GM12874 (cell line): ENCODE measurements around the gene RCC2.

Source experiments
- TF ChIP-seq, protein P1 (sequence below): IDR thresholded peaks from 2 replicates; pipeline ENCODE4 v1.5.1; 2011; ENCODE audit warnings: low read depth, mild to moderate bottlenecking, control low read depth, low read length, moderate library complexity; ENCODE audit not compliant: insufficient read depth

Gene RCC2

GRCh38 chr1:17404034-17404684, 35.3 kb downstream of the RCC2 start:
- TF ChIP-seq, protein P1, sequence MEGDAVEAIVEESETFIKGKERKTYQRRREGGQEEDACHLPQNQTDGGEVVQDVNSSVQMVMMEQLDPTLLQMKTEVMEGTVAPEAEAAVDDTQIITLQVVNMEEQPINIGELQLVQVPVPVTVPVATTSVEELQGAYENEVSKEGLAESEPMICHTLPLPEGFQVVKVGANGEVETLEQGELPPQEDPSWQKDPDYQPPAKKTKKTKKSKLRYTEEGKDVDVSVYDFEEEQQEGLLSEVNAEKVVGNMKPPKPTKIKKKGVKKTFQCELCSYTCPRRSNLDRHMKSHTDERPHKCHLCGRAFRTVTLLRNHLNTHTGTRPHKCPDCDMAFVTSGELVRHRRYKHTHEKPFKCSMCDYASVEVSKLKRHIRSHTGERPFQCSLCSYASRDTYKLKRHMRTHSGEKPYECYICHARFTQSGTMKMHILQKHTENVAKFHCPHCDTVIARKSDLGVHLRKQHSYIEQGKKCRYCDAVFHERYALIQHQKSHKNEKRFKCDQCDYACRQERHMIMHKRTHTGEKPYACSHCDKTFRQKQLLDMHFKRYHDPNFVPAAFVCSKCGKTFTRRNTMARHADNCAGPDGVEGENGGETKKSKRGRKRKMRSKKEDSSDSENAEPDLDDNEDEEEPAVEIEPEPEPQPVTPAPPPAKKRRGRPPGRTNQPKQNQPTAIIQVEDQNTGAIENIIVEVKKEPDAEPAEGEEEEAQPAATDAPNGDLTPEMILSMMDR = no peak

- TF ChIP-seq, protein P1 = no peak
These were observed 36.4 kb downstream of the RCC2 start for GRCh38 chr1:17403081-17403480.

- TF ChIP-seq, protein P1 = no peak
These were observed 37.6 kb downstream of the RCC2 start for GRCh38 chr1:17401841-17402240.

DNA sequence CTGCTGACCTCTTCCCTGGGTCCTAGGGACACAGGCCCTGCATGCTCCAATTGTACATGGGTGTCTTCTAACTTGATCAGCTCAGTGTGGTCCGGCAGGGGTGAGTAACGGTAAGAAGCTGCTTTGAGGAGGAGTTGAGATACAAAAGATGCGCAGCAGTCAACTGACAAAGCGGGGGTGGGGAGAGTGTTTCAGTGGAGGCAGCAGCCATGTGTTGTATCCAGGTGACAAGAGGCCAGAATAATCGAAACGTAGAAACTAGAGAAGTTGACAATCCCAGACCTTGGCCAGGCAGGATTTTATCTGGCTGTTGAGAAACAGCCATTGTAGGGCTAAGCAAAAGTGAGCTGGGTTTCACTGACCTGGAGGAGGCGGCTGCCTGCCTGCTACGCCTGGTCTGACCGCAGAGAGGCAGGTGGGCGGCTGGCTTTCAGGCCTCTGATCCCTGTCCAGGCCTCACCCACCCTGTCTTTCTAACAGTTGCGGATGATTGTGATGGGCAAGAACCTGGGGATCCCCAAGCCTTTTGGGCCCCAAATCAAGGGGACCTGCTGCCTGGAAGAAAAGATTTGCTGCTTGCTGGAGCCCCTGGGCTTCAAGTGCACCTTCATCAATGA, 38.6 kb downstream of the RCC2 start:
- TF ChIP-seq, protein P1 = no peak

DNA sequence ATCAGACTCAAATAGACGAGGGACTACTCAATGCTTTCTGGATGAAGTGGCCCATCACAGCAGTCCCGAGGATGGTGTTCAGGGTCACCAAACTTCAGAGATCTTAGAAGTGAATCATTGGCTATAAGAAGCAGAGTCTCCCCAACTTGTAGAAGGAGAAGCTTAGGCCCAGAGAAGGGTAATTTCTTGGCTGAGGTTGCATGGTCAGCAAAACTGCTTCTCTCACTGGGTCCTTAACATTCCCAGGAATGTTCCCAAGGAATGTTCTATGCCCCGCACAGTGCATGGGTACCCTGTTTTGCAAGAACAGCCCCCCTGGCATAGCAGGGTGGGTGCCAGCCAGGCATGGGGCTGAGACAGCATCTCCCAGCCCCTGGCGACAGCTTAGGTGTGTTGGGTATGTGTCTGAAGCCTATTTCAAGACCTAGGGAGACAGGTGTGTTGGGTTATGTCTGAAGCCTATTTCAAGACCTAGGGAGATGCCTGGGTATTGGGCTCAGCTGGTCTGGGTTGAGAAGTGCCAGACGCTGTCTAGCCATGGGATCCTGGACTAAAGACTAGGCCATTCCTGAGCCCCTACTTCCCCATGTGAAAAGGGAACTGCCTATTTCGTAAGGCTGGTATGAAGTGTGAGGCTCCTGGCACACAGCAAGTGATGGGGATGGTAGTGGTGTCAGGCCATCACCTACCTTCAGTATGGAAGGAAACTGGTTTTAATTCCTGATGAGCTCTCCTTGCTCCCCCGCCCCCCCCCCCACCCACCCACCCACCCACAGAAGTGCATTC, 41.4 kb downstream of the RCC2 start:
- TF ChIP-seq, protein P1 = no peak

GRCh38 chr1:17393230-17393629, 46.2 kb downstream of the RCC2 start:
- TF ChIP-seq, protein P1 = no peak

GRCh38 chr1:17392199-17392740, 47.2 kb downstream of the RCC2 start:
- TF ChIP-seq, protein P1 = no peak
